Measurements from ENCODE around the gene SLC12A8.

- TF ChIP-seq CTCF (IDR thresholded peaks at IDR 0.05) (no peak), POLR2A (IDR thresholded peaks at IDR 0.05) (no peak)
Measured at GRCh38 chr3:125192190-125193035, 20.1 kb downstream of the SLC12A8 start.

All from right lobe of liver (tissue), 4 donors.